HuH-7 (cell line): ENCODE data around the gene DHRS7C.

Experiments used
- DNase-seq: peaks from one replicate; pipeline ENCODE4 v3.0.0; 2011; ENCODE audit warnings: low spot score

Gene DHRS7C

GRCh38 chr17:9765322-9765721 is 26.1 kb downstream of the DHRS7C start:
- no peak for DNase-seq

- DNase-seq, result no peak
Observed at GRCh38 chr17:9763643-9764042, 27.7 kb downstream of the DHRS7C start.

DNA sequence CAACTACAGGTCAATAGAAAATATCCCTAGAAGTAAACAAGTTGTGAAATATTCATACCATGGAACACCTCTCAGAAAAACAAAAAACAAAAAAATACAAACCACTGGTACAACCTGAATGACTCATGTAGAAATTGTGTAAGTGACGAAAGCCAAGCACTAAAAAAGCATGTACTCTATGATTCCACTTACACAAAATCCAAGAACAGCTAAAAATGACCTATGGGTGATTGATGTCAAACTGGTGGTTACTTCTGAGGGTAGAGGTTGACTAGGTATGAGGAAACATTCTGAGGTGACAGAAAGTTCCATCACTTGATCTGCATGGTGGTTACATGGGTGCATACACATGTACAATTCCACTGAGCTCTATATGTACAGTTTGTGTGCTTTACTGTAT is 31.1 kb downstream of the DHRS7C start:
- DNase-seq, result no peak

GRCh38 chr17:9755083-9755482 is 36.3 kb downstream of the DHRS7C start:
- DNase-seq, result no peak

DNA sequence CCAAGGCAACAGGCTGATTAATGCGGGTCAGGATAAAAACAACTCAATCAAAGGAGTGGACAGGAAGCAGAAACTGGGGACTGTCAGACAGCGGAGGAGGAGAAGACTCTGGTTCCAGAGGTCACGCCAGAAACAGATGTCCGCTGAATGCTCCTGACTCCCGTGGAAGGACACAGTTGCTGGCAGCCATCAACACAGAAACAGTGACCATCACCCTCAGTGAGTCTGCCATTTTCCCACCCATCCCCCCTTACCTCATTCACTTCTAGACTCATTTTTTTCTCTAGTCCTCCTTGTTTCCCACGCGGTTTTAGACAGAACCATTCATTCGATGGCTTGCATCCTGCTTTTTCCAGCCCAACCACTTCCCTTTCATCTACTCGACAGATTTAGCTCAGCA is 40.9 kb downstream of the DHRS7C start:
- no peak for DNase-seq

DNA sequence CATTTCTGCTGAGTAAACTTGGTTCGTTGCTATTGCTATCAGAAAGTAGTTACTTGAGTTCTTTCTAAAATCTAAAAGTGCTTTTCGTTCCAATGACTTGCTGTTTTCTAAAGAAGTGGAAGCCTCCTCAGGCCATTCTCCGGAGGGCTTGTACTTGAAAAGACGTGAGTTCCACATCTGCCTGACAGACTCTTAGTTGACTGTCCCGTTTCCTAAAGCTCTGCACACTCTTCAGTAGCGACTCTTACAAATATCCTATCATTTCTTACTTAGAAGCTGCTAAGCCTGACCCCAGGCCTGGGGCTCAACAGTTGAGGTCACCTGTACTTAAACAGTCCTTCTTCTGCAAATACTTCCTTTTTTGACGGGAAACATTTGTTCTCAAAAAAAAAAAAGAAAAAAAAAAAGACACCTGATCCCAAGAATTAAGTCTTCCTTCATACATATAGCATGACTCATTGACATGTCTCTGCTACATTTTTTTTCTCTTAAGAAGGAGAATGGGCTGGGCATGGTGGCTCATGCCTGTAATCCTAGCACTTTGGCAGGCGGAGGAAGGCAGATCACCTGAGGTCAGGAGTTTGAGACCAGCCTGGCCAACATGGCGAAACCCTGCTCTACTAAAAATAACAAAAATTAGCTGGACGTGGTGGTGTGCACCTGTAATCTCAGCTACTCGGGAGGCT is 61.5 kb downstream of the DHRS7C start:
- DNase-seq, result no peak

DNA sequence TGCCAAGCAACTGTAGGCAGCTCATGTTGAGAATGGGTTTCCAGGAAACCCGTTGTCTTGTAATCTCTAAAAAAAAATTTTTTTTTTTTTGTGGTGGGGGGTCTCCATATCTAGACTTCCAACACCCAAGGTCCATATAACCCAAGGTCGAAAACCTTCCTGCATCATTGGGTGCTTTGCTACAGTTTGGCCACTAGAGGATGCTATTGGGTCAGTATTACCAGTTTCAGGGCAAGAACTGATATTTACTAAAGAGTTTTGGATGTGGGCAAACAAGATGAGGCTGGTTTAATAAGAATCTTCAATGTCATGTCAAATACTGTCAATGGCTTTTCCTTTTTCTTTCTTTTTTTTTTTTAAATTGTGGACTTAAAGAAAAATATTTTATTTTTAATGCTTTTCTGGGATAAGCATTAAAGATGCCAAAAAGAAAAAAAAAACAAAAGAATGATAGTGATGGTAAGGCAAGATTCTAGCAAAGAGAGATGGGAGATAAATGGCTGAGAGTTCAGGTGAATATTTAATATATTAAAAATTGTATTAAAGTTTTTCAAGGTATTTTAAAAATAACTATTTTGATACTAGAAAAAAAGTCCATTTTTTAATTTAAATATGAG is 62.2 kb downstream of the DHRS7C start:
- DNase-seq, result peak; percentile 50

GRCh38 chr17:9728564-9728963 is 62.8 kb downstream of the DHRS7C start:
- no peak for DNase-seq

DNA sequence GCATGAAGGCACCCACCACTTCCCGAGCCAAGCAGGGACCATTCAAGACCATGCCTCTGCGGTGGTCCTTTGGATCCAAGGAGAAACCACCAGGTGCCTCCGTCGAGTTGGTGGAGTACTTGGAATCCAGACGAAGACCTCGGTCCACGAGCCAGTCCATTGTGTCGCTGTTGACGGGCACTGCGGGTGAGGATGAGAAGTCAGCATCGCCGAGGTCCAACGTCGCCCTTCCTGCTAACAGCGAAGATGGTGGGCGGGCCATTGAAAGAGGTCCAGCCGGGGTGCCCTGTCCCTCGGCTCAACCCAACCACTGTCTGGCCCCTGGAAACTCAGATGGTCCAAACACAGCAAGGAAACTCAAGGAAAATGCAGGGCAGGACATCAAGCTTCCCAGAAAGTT is 63.4 kb downstream of the DHRS7C start:
- no peak for DNase-seq

- DNase-seq, result no peak
Observed at GRCh38 chr17:9726291-9726690, 65.1 kb downstream of the DHRS7C start.

DNA sequence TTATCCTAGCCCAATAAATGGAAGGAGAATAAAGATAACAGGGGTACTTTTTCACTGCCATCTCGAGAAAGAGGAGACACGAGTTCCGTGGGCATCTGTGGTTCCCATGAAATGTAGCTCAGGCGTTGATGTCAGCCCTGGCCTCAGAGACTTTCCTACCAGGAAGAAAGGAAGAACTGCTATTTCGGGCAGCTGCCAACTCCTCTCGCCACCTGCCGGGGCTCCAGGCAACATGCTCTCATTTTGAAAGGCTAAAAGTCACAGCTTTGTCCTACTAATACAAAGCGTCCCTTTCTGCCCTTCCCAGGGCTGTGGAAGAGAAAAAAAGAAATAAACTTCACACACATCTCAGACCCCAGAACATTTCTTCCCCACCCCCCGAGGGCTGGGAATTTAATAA is 65.8 kb downstream of the DHRS7C start:
- DNase-seq, result no peak
